ENCODE measurements around the gene CHML.

DNA sequence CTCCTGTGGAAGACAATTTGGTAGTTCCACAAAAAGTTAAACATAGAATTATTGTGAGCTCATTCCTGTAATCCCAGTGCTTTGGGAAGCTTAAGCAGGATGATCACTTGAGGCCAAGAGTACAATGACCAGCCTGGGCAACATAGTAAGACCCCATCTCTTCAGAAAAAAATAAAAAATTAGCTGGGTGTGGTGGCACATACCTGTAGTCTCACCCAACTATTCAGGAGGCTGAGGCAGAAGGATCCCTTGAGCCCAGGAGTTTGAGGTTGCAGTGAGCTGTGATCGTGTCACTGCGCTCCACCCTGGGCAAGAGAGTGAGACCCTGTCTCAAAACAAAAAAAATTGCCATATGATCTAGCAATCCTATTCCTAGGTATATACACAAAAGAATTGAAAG, 4.1 kb upstream of the CHML start:
- no peak for TF ChIP-seq POLR2A (IDR thresholded peaks at IDR 0.05)
- TF ChIP-seq, protein P1, sequence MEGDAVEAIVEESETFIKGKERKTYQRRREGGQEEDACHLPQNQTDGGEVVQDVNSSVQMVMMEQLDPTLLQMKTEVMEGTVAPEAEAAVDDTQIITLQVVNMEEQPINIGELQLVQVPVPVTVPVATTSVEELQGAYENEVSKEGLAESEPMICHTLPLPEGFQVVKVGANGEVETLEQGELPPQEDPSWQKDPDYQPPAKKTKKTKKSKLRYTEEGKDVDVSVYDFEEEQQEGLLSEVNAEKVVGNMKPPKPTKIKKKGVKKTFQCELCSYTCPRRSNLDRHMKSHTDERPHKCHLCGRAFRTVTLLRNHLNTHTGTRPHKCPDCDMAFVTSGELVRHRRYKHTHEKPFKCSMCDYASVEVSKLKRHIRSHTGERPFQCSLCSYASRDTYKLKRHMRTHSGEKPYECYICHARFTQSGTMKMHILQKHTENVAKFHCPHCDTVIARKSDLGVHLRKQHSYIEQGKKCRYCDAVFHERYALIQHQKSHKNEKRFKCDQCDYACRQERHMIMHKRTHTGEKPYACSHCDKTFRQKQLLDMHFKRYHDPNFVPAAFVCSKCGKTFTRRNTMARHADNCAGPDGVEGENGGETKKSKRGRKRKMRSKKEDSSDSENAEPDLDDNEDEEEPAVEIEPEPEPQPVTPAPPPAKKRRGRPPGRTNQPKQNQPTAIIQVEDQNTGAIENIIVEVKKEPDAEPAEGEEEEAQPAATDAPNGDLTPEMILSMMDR (IDR thresholded peaks at IDR 0.05): no peak
